ENCODE data around the gene CNIH4.
"Not testable (repeated sequence)": the region's sequence is repeated elsewhere in the genome, so short reads cannot be mapped to it uniquely, and the experiment has no call there.

CNIH4 gene

DNA sequence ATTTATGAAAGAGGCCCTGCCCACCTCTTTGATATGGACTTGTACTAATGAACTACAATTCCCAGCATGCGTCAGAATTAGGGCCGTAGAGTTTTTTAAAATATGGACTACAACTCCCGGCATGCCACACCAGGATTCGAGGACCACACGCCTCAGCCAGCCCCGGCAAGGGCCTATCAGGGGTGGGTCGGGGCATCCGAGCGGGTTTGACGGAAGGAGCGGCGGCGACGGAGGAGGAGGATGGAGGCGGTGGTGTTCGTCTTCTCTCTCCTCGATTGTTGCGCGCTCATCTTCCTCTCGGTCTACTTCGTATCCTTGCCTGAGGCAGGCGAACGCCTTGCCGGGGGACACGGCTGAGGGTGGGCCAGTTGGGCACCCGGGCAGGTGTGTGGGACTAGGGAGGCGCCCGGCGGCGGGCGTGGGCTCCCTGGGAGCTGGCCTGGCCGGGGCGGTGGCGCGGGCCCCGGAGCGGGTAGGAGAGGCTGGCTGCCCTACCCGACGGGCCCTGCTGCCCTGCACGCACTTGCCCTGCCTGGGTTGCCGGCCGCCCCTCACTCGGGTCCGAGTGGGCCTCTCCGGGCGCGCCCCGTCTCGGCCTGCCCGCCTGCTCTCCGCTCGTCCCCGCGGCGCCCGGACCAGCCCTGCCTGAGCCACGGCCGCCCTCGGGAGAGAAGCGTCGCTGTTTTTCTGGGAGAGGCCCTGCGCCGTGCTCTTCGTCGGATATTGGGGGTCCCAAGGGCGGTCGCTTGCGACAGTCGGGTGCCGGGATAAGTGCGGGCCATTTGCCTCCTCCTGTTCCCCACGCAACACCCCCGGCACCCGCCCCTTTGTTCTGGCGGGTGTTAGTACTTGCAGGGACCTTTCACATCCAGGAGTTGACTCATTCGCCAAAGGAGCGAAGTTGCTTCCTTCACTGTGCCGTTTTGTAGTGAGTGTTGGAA lies at the start of gene CNIH4:
Gene CNIH4, plus strand, starts transcription at position 195 of the 941 bp plus-strand sequence. Its CDS starts 46 bp downstream, at position 241.
- DNase-seq = peak; percentile 93 to 95

GRCh38 chr1:224308064-224308463 lies 48.6 kb upstream of the CNIH4 start:
- no peak for DNase-seq

GRCh38 chr1:224311503-224311902 lies 45.2 kb upstream of the CNIH4 start:
- not testable (repeated sequence) for DNase-seq

- DNase-seq = no peak
Measured at GRCh38 chr1:224312025-224312424, 44.7 kb upstream of the CNIH4 start.

- DNase-seq = no peak
Measured at GRCh38 chr1:224317383-224318045, 39.2 kb upstream of the CNIH4 start.

- DNase-seq = no peak
Measured at GRCh38 chr1:224321706-224322105, 35.0 kb upstream of the CNIH4 start.

GRCh38 chr1:224325959-224326358 lies 30.7 kb upstream of the CNIH4 start:
- no peak for DNase-seq

DNA sequence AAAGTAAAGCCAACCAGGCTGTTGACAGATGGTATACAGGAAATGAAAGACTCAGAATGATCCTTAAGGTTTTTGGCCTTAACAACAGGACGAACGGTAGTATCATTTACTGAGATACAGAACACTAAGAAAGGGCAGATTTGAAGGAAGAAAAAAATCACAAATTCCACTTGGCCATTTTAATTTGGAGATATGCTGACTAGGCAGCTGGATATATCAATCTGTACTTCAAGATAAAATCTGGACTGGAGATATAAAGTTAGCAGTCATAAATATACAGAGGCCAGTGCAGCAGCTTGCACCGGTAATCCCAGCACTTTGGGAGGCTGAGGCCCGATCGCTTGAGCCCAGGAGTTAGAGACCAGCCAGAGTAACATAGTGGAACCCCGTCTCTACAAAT lies 28.0 kb upstream of the CNIH4 start:
- no peak for DNase-seq

DNA sequence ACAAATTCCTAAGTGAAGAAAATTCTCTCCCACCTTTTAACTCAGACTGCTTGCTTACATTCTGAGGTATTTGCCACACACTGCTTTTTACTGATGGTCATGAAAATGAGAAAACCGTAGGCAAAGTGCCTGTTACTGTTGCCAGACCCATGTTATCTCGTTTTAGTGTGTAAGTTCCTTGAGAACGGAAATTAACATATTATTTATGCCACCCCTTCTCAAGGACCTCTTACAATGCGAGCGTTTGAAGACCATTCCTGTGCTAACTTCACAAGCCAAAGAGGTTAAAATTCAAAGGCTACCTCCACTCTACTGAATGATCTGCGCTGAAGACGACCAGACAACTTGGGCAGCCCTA lies 27.2 kb upstream of the CNIH4 start:
- DNase-seq = no peak

DNA sequence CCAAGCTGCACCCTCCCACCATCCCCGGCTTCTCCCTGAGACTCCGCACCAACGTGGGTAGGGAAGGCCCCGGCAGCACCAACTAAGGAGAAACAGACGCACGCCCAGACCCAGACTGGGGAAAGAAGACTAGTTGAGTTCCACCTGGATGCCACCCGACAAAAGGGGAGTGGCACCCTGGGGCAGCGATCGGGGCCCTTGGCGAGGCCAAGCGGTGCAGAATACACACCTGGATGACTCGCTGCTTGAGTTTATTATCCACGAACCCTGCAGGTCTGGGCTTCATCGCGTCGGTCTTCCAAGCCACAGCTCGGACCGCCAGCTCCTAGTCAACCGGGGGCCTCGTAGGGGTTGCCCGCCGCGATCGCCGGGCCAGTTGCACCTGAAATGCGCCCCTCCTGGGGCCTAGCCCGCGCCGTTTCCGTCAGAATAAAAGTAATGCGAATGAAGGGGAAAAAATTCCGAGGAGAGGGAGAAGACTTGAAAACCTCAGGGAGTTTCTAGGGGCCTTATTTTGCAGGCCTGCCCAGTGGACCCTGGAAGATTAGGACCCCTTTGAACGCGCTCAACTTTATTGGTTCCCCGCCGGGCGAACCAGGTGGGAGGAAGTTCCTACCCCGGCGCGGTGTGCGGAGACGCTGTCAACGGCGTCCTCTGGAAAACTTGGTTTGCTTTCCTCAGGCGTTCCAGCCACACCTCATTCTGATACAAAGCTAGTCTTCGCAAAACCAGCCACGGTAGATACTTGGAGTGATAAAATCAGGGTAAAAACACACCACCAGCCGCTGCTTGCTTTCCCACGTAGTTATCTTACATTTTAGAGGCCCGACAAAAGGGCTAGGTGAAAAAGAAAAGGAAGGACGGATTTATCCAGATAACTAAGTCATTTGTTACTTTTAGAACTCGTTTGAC lies 26.6 kb upstream of the CNIH4 start, which contains the start of gene NVL:
Gene NVL, minus strand, starts transcription at position 331 of the 912 bp plus-strand sequence. Its CDS starts 45 bp downstream, at position 286.
- DNase-seq = peak; percentile 76 to 81

- DNase-seq = no peak
Measured at GRCh38 chr1:224331326-224331725, 25.4 kb upstream of the CNIH4 start.

DNA sequence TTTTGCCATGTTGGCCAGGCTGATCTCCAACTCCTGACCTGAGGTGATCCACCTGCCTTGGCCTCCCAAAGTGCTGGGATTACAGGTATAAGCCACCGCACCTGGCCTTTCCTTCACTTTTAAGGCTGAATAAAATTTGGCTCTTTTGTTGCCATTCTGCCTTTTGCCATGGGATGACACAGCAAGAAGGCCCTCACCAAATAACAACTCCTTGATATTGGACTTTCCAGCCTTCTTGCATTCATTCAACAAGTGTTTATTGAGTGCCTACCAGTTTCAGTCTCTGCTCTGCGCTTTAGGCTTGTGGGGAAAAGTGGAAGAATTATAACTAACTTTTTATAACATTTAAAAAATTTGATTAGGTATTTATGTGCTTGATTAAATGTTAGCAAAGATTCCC lies 24.9 kb upstream of the CNIH4 start:
- DNase-seq = no peak

GRCh38 chr1:224333309-224333926 lies 23.3 kb upstream of the CNIH4 start:
- DNase-seq = peak; percentile 6 to 74

DNA sequence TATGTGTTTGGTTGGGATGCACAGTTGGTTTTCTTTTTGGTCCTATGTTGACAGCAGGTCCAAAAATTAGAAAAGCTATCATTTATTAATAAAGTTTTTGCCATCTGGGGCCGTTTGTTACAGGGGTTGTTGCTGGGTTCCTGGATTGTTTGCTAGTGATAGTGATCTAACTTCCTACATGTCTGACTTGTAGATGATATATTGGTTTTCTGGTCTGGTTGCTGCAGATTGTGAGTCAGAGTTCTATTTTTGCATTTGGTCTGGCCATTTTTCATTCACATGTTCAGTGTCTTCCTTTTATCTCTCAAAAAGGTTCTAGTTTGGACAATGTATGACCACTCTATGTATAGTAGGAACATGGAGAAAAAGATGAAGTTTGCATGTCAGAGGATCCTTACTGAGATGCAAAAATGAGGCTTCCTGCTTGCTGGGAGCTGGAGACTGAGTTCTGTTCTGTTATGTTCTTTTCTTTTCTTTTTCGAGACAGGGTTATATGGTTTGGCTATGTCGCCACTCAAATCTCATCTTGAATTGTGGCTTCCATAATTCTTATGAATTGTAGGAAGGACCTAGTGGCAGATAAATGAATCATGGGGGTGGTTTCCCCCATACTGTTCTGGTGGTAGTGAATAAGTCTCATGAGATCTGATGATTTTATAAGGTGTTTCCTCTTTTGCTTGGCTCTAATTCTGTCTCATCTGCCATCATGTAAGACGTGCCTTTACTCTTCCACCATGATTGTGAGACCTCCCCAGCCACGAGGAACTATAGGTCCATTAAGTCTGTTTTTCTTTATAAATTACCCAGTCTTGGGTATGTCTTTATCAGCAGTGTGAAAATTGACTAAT lies 22.5 kb upstream of the CNIH4 start:
- DNase-seq = no peak

DNA sequence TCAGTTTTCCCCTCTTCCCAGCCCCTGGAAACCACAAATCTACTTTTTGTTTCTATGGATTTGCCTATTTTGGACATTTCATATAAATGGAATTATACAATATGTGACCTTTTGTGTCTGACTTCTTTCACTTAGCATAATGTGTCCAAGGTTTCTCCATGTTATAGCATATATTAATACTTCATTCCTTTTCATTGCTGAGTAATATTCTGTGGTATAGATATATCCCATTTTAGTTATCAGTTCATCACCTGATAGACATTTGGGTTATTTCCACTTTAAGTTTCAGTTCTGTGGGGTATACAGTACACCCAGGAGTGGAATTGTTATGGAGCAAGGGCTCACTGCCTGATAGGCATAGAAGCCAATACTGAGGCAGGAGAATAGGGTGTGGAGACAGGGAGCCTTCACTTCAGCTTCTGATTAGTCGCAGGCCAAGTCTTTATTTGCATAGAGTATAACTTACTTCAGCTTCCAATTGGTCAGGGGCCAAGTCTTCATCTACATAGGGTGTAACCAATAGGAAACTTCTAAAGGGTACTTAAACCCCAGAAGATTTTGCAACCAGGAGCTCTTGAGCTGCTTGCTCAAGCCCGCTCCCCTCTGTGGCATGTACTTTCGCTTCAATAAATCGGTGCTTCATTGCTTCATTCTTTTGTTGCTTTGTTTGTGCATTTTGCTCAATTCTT lies 18.4 kb upstream of the CNIH4 start:
- no peak for DNase-seq

DNA sequence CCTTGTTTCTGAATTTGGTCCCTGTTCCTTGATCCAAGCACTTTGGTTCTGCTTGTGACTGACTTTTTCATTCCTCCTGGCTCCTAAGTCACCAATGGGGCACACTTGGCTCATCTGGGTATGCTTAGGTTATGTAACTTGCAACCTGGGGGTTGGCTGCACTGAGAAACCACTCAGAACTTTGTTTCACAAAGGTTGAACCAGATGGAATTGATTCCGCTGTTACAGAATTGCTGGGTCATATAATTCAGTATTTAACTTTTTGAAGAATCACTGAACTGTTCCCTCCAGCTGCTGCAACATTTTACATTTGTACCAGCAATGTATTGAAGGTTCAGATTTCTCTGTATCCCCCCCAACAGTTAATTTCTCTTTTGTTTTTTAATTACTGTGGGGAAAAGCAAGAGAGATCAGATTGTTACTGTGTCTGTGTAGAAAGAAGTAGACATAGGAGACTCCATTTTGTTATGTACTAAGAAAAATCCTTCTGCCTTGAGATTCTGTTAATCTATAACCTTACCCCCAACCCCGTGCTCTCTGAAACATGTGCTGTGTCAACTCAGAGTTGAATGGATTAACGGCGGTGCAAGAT lies 17.1 kb upstream of the CNIH4 start:
- no peak for DNase-seq

DNA sequence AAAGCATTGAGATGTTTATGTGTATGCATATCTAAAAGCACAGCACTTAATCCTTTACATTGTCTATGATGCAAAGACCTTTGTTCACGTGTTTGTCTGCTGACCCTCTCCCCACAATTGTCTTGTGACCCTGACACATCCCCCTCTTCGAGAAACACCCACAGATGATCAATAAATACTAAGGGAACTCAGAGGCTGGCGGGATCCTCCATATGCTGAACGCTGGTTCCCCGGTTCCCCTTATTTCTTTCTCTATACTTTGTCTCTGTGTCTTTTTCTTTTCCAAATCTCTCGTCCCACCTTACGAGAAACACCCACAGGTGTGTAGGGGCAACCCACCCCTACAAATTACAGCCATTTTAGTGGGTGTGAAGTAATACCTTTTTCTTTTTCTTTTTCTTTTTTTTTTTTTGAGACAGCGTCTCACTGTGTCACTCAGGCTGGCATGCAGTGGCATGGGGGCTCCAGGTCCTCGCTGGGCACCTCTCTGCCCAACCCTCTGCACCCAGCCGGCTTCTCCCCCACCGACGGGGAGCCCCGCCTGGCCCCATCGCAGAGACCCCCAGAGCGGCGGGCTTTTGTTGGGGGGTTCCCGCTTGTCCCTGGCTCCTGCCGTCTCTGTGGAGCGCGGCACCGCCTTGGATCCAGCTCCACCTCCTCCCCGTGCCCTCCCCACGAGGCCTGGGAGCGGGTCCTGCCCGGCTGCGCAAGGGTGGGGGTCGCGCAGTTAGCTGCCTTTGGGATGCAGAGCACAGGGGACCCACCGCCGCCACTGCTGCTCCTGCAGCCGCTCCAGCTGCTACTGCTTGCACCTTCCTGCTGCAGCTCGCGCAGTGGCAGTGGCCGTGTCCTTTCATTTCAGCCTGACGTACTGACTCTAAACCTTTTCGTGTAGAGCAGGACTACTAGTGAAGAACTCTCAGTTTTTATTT lies 16.0 kb upstream of the CNIH4 start:
- DNase-seq = peak; percentile 27 to 33

DNA sequence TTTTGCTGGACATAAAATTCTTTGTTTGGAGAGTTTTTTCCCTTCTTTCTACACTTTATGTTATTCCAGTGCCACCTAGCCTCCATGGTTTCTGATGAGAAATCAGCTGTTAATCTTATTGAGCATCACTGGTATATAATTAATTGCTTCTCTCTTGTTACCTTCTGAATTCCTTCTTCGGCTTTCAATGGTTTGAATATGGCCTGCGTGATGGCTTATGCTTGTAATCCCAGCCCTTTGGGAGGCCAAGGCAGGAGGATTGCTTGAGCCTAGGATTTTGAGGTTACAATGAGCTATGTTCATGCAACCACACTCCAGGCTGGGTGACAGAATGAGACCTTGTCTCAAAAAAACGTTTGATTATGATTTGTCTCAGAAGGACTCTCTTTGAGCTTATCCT lies 13.0 kb upstream of the CNIH4 start:
- no peak for DNase-seq

- DNase-seq = no peak
Measured at GRCh38 chr1:224348137-224348536, 8.5 kb upstream of the CNIH4 start.

Measured in CD4-positive, alpha-beta T cell treated with Interleukin-1 beta for 1 hour (primary cell).